ENCODE measurements around the gene ZNF276.

GRCh38 chr16:89710709-89711564 is 10.4 kb upstream of the ZNF276 start:
- no peak for TF ChIP-seq CTCF (IDR thresholded peaks at IDR 0.05)
- TF ChIP-seq ZFX (IDR thresholded peaks at IDR 0.05; ENCODE audit: borderline replicate concordance), result no peak
